CD4-positive, alpha-beta T cell (primary cell): ENCODE measurements around the gene SPART. TPM values are rescaled to one million over a fixed set of nuclear protein-coding genes. Genes with fewer than 3 reads are reported as not detected.

Experiments used
- ATAC-seq: fragments of 200-7000 bp; cut with Tn5 transposase; one replicate; pipeline ENCODE4 v1.10.0; 2022; ENCODE audit warnings: mild to moderate bottlenecking; ENCODE audit not compliant: poor library complexity
- CTCF ChIA-PET: fragments of 350-600 bp; sonication (Branson Sonifier 250); formaldehyde crosslinking; loops from one replicate; lab custom pipeline; 2021; ENCODE audit warnings: antibody characterized with exemption, inconsistent platforms; lab: Charles Lee
- POLR2A ChIA-PET: fragments of 350-600 bp; sonication (Branson Sonifier 250); formaldehyde crosslinking; loops from one replicate; lab custom pipeline; 2021; ENCODE audit warnings: antibody characterized with exemption, inconsistent platforms; lab: Charles Lee
- DNase-seq, 14 experiments: peaks; one replicate each; pipeline ENCODE4 v3.0.0-alpha.2; 2013 to 2020; ENCODE audit warnings: mixed read lengths in 2 of 14
- H3K27ac ChIP-seq, 2 donors: one replicate each; pipeline versions ENCODE4 v1.5.1 to v1.7.0; 2013; ENCODE audit warnings: low read length in 2 of 2, low read depth in 1 of 2, mild to moderate bottlenecking in 1 of 2
- H3K27me3 ChIP-seq, 2 experiments: 1 replicate in 1 of 2; 2 replicates in 1 of 2; pipeline versions ENCODE4 v1.6.1 to v1.7.0; 2013; ENCODE audit warnings: low read length in 2 of 2, control low read depth in 1 of 2, mild to moderate bottlenecking in 1 of 2, moderate library complexity in 1 of 2; ENCODE audit not compliant: insufficient read depth in 2 of 2, control insufficient read depth in 1 of 2
- H3K36me3 ChIP-seq: one replicate; pipeline ENCODE4 v1.6.1; 2013; ENCODE audit warnings: low read length, control low read depth; ENCODE audit not compliant: insufficient read depth
- H3K4me1 ChIP-seq: one replicate; pipeline ENCODE4 v1.6.1; 2013; ENCODE audit warnings: low read length, control low read depth; ENCODE audit not compliant: insufficient read depth
- H3K4me3 ChIP-seq: one replicate; pipeline ENCODE4 v1.5.1; 2013; ENCODE audit warnings: mild to moderate bottlenecking, low read length, moderate library complexity
- H3K9me3 ChIP-seq, 2 experiments: 1 replicate in 1 of 2; 2 replicates in 1 of 2; pipeline versions ENCODE4 v1.6.1 to v1.7.0; 2013; ENCODE audit warnings: low read length in 2 of 2, mild to moderate bottlenecking in 2 of 2, control low read depth in 1 of 2, moderate library complexity in 1 of 2; ENCODE audit not compliant: control insufficient read depth in 1 of 2, insufficient read depth in 1 of 2
- H3K27ac Mint-ChIP-seq: one replicate; pipeline ENCODE4 v1.8.0; 2020; ENCODE audit warnings: mixed read lengths
- H3K27me3 Mint-ChIP-seq: one replicate; pipeline ENCODE4 v1.8.0; 2021; ENCODE audit warnings: mixed read lengths
- H3K36me3 Mint-ChIP-seq: one replicate; pipeline ENCODE4 v1.8.0; 2021; ENCODE audit warnings: low read depth, mixed read lengths
- H3K4me1 Mint-ChIP-seq: one replicate; pipeline ENCODE4 v1.8.0; 2021; ENCODE audit warnings: low read depth, mixed read lengths
- H3K4me3 Mint-ChIP-seq: one replicate; pipeline ENCODE4 v1.8.0; 2020; ENCODE audit warnings: mild to moderate bottlenecking, mixed read lengths
- H3K9me3 Mint-ChIP-seq: one replicate; pipeline ENCODE4 v1.8.0; 2020; ENCODE audit warnings: mixed read lengths
- CTCF ChIP-seq: fragments of 200-600 bp; IDR thresholded peaks from one replicate; pipeline ENCODE4 v1.8.0; 2022; ENCODE audit warnings: antibody characterized with exemption, mild to moderate bottlenecking
- intact Hi-C, 2 experiments: fragments of 100-400 bp; cut with DNase I in 1 of 2; cut with micrococcal nuclease in 1 of 2; formaldehyde crosslinking; loops; one replicate each; pipeline versions ENCODE4 v1.15.1 to v1.9.0; 2023 to 2025; cut with DNase I, micrococcal nuclease
- total RNA-seq, 174 experiments: library from RNA in 2 of 174; stranded (reverse) in 2 of 174; gene quantifications; one replicate each; pipeline ENCODE4 v1.2.3 and lab custom pipeline; 2021 to 2026

Gene SPART
- total RNA-seq, 2 experiments from 2014 or later, result 22.0 to 22.9 TPM

GRCh38 chr13:36358175-36358718 is 12.1 kb upstream of the SPART start:
- no peak for TF ChIP-seq CTCF

GRCh38 chr13:36357692-36358091 is 11.5 kb upstream of the SPART start:
- no peak overlapping the region for H3K4me3 ChIP-seq
- H3K27me3 ChIP-seq, result no peaks in the 10 kb centered on the region
- no peak for ATAC-seq
- Mint-ChIP-seq H3K4me3 (no peak overlapping the region), H3K4me1 (no peaks in the 10 kb centered on the region), H3K27ac (no peak overlapping the region), H3K27me3 (peaks cover 11% of the 10 kb centered on the region), H3K36me3 (no peaks in the 10 kb centered on the region), H3K9me3 (no peaks in the 10 kb centered on the region)
- CTCF ChIA-PET, result no interaction called here
- no peaks in the 10 kb centered on the region for H3K4me1 ChIP-seq
- peaks cover 0 to 3% of the 10 kb centered on the region in 2 experiments for H3K9me3 ChIP-seq
- H3K36me3 ChIP-seq, result no peaks in the 10 kb centered on the region
- no peak for TF ChIP-seq CTCF
- POLR2A ChIA-PET, result no interaction called here
- no peak for DNase-seq
- intact Hi-C loops, result no loop called here
- H3K27ac ChIP-seq, result no peak overlapping the region

More at GRCh38 chr13:36358175-36358718, 12.1 kb upstream of the SPART start:
- H3K9me3 ChIP-seq, result peaks cover 0 to 3% of the 10 kb centered on the region in 2 experiments
- no peak overlapping the region for H3K4me3 Mint-ChIP-seq
- no peaks in the 10 kb centered on the region for H3K36me3 ChIP-seq
- no peak overlapping the region for H3K27ac Mint-ChIP-seq
- H3K9me3 Mint-ChIP-seq, result no peaks in the 10 kb centered on the region
- peaks cover 11% of the 10 kb centered on the region for H3K27me3 Mint-ChIP-seq
- no peaks in the 10 kb centered on the region for H3K4me1 Mint-ChIP-seq
- ChIA-PET CTCF (no interaction called here), POLR2A (no interaction called here)
- H3K4me1 ChIP-seq, result no peaks in the 10 kb centered on the region
- H3K27ac ChIP-seq, result no peak overlapping the region
- H3K36me3 Mint-ChIP-seq, result no peaks in the 10 kb centered on the region
- intact Hi-C loops, result no loop called here
- ATAC-seq (no peak), DNase-seq (no peak)
- H3K27me3 ChIP-seq, result no peaks in the 10 kb centered on the region
- no peak overlapping the region for H3K4me3 ChIP-seq

- ATAC-seq (no peak), DNase-seq (no peak)
- Mint-ChIP-seq H3K4me1 (no peaks in the 10 kb centered on the region), H3K27ac (no peak overlapping the region), H3K9me3 (no peaks in the 10 kb centered on the region), H3K36me3 (no peaks in the 10 kb centered on the region), H3K27me3 (peaks cover 11% of the 10 kb centered on the region), H3K4me3 (no peak overlapping the region)
- POLR2A ChIA-PET, result no interaction called here
- H3K4me1 ChIP-seq, result no peaks in the 10 kb centered on the region
- no peaks in the 10 kb centered on the region for H3K27me3 ChIP-seq
- H3K4me3 ChIP-seq, result no peak overlapping the region
- H3K36me3 ChIP-seq, result no peaks in the 10 kb centered on the region
- CTCF ChIA-PET, result no interaction called here
- H3K9me3 ChIP-seq, result peaks cover 0 to 3% of the 10 kb centered on the region in 2 experiments
- intact Hi-C loops, result no loop called here
- H3K27ac ChIP-seq, result no peak overlapping the region
- TF ChIP-seq CTCF, result no peak
Measured at GRCh38 chr13:36357231-36357630, 11.0 kb upstream of the SPART start.
